ENCODE data around the gene PTPRG.

DNA sequence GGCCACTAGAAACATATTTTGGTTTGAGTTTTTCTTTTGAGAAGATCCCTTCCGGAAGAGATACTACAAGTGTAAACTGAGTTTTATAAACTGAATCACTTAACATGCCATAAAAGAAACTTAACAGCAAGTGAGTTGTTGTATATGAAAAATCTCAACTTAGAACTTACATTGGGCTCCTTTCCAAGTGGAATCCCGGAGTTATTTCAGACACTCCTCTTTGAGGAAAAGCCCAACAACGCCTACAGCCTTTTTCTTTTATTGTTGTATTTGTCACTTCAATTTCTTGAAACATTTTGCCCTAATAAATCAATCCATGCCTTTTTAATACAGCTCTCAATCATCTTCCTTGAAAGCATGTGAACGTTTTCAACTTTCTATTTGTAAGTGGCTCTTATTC, 674.6 kb downstream of the PTPRG start:
- TF ChIP-seq, protein P1, sequence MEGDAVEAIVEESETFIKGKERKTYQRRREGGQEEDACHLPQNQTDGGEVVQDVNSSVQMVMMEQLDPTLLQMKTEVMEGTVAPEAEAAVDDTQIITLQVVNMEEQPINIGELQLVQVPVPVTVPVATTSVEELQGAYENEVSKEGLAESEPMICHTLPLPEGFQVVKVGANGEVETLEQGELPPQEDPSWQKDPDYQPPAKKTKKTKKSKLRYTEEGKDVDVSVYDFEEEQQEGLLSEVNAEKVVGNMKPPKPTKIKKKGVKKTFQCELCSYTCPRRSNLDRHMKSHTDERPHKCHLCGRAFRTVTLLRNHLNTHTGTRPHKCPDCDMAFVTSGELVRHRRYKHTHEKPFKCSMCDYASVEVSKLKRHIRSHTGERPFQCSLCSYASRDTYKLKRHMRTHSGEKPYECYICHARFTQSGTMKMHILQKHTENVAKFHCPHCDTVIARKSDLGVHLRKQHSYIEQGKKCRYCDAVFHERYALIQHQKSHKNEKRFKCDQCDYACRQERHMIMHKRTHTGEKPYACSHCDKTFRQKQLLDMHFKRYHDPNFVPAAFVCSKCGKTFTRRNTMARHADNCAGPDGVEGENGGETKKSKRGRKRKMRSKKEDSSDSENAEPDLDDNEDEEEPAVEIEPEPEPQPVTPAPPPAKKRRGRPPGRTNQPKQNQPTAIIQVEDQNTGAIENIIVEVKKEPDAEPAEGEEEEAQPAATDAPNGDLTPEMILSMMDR (IDR thresholded peaks at IDR 0.05; ENCODE audit: low read depth, low read length, poor library complexity, severe bottlenecking) = no peak
- no peak for TF ChIP-seq EZH2phosphoT487 (IDR thresholded peaks at IDR 0.05; ENCODE audit: borderline replicate concordance, low read length)

Measured in DOHH2 (cell line).